Activated CD4-positive, alpha-beta T cell treated with anti-CD3 and anti-CD28 coated beads, Interleukin-2, Interleukin-4, amounts not matched to agents 100 ng/mL and 50 ng/mL, durations not matched to agents 16 hours and 8 hours (primary cell): ENCODE measurements around the gene ZNF432.

Source experiments
- DNase-seq: peaks from one replicate; pipeline ENCODE4 v3.0.0-alpha.2; 2020; ENCODE audit warnings: low spot score

The ZNF432 gene

DNA sequence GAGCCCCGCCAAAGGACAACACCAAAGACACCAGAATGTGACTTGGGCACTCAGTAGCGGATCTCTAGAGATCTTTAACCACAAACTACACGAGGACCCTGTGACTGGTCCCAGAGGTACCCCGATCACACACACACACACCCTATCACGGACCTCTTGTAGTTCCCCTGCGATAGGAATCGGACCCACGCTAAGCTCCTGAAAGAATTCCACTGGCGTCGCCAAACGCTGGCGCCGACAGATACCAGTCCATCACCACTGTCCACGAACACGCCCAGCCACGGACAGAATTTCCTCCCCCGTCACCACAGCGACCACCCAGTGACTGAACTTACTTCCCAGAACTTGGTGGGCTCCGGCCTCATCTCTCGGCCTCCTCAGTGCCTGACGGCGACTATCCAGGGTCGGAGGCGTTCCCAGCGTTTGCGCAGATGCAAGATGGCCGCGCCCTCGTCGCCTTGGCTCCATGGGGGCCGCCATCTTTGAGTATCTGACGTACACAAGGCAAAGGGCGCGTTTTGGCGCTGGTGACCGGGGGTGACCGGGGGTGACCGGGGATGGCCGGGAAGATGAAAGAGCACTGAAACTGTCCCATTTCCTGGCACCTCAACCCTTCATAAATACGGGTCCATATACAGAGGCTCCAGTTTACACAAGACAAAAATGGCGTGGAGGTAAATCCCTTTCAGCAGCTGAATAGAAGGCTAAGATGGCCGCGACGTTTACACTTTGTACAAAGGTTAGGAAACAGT is 40.7 kb downstream of the ZNF432 start, which contains the start of gene ZNF615:
Gene ZNF615 (minus strand): TSS at position 406 of the 752 bp plus-strand sequence. CDS start 4,500 bp downstream, outside the sequence.
- peak; percentile 84 for DNase-seq

DNA sequence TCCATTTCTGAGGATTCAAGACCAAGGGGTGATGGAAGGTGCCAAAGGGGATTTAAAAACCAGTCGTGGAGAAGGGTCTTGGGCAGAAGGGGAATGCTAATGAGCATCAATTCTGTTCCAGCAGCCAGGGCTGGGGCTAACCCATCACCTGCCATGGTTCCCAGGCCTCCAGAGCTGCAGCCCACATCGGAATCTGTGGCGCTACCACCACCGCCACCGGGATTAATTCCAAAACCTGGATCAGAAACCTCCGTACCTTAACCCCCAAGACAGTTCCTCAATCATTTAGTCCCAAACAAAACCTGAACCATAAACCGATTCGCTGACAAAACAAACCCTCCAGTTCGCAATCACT is 41.2 kb downstream of the ZNF432 start:
- DNase-seq: no peak

DNA sequence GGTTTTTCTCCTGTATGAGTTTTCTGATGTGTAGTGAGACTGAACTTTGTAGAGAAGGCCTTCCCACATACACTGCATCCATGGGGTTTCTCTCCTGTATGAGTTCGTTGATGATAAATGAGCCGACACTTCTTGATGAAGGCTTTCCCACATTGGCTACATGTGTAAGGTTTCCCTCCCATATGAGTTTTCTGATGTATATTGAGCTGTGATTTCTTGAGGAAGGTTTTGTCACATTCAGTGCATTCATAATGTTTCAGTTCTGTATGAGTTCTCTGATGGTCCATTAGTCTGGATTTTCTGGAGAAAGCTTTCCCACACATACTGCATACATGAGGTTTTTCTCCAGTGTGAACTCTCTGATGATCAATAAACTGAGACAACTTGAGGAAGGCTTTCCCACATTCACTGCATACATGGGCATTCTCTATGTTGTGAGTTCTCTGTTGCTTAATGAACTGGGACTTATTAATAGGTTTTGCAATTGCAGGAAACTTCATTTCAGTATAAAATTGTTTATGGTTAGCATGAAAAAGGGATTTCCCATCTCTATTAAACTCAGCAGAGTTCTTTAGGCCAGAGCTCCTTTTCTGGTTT is 54.5 kb downstream of the ZNF432 start:
- DNase-seq: no peak

DNA sequence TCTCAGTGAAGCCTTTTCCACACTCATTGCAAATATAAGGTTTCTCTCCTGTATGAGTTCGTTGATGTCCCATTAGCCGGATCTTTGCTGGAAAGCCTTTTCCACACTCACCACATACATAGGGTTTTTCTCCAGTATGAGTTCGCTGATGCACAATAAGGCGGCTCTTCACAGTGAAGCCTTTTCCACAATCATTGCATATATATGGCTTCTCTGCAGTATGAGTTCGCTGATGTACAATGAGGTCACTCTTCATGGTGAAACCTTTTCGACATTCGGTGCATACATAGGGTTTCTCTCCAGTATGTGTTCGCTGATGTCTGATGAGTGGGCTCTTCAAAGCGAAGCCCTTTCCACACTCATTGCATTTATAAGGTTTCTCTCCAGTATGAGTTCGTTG is 55.2 kb downstream of the ZNF432 start:
- no peak for DNase-seq

DNA sequence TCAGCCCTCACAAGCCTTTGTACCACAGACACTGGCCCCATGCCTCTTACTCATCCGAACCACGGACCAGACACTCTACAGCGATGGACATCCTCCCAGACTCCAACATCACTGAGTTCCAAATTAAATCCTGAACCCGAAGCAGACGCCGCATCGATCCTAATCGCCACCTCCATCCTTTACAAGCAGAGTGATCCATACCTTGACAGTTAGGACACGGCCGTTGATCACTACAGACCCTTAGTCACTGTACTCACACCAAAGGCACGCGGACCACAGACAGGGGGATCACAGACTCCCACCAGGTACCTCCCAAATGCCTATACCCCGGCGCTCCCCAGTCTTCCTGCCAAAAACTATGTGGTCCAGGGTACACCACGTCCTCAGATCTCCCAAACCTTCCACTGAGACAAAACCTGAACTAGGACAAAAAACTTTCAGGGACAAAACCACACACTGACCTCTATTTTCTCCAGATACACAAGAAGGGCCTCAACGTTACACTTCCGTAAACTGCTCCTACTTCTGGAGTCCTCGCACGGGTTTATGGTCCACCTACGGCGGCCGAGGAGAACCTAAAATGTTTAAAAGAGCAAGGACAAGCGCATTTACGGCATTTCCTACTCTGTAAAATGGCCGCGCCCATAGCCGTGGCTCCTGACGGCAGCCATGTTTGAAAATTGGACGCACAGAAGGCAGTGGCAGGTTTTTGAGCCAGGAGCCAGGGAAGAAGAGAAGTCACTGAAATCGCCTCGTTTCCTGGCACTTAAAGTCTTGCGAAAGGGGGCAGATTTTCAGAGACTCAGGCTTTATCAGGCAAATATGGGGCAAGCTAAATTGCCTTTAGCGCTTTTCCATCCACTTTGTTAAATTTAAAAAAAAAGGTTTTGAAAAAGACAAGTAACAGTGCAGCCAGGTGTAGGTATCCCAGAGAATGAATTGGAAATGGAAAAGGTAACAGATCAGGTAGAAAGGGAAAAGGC is 62.0 kb downstream of the ZNF432 start, which contains the start of gene ZNF350:
Gene ZNF350 (minus strand): TSS at position 532 of the 983 bp plus-strand sequence. CDS start 12,480 bp downstream, outside the sequence.
- DNase-seq: peak; percentile 90

DNA sequence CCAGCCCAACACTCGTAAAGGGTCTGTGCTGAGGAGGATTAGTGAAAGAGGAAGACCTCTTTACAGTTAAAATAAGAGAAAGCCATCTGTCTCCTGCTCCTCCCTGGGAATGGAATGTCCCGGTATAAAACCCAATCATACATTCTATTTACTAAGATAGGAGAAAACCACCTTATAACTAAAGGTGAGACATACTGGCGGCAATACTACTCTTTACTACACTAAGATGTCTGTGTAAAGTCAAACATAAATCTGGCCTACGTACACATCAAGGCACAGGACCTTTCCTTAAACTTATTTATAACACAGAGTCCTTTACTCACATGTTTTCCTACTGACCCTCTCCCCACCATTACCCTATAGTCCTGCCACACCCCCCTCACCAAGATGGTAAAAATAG is 65.3 kb downstream of the ZNF432 start:
- DNase-seq: no peak
